ENCODE data around the gene HUNK. TPM values are rescaled to one million over a fixed set of nuclear protein-coding genes. Genes with fewer than 3 reads are reported as not detected.
A peak's percentile ranks its signal among the peaks of the same experiment; 100 is the strongest.

The HUNK gene
- total and polyA plus RNA-seq, 2 donors (not counting 1 experiment from before 2014, with no cell fraction given): 0.01 to 0.07 TPM

DNA sequence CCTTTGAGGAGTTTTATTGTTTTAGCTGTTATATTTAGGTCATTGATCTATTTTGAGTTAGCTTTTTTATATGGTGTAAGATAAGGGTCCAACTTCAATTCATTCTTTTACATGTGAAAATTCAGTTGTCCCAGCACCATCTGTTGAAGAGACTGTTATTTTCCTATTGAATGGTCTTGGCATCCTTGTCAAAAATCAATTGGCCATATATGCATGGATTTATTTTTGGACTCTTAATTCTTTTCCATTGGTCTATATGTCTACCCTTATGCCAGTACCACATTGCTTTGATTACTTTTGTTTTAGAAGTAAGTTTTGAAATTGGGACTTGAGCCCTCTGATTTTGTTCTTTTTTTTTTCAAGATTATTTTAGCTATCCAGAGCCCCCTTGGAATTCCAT is 35.8 kb upstream of the HUNK start:
- H3K9ac ChIP-seq (ENCODE audit: low read length): no peak overlapping the region
- POLR2A ChIA-PET: no interaction called here
- peaks cover 6% of the 10 kb centered on the region for H3K4me1 Mint-ChIP-seq
- H3K27me3 Mint-ChIP-seq: peaks cover 3% of the 10 kb centered on the region
- H3K4me3 ChIP-seq (ENCODE audit: control extremely low read depth in 1 of 5, extremely low read depth in 1 of 5, insufficient read depth in 1 of 5, low read depth in 2 of 5, low read length in 4 of 5): no peak overlapping the region
- ATAC-seq (ENCODE audit: low read depth) (no peak), DNase-seq (no peak)
- no peaks in the 10 kb centered on the region for H3K79me2 ChIP-seq (ENCODE audit: control insufficient read depth, insufficient read depth, low read length)
- TF ChIP-seq, protein P1, sequence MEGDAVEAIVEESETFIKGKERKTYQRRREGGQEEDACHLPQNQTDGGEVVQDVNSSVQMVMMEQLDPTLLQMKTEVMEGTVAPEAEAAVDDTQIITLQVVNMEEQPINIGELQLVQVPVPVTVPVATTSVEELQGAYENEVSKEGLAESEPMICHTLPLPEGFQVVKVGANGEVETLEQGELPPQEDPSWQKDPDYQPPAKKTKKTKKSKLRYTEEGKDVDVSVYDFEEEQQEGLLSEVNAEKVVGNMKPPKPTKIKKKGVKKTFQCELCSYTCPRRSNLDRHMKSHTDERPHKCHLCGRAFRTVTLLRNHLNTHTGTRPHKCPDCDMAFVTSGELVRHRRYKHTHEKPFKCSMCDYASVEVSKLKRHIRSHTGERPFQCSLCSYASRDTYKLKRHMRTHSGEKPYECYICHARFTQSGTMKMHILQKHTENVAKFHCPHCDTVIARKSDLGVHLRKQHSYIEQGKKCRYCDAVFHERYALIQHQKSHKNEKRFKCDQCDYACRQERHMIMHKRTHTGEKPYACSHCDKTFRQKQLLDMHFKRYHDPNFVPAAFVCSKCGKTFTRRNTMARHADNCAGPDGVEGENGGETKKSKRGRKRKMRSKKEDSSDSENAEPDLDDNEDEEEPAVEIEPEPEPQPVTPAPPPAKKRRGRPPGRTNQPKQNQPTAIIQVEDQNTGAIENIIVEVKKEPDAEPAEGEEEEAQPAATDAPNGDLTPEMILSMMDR (IDR thresholded peaks at IDR 0.05): no peak
- no peak for TF ChIP-seq EZH2 (IDR thresholded peaks at IDR 0.05; ENCODE audit: borderline replicate concordance, insufficient read depth, low read depth, low read length, poor library complexity, severe bottlenecking)
- no peak overlapping the region for H2AFZ ChIP-seq (ENCODE audit: insufficient read depth, low read depth, low read length, poor library complexity, severe bottlenecking)
- intact Hi-C loops (cut with micrococcal nuclease): no loop called here
- H4K20me1 ChIP-seq (ENCODE audit: control insufficient read depth, insufficient read depth, low read length, poor library complexity, severe bottlenecking): no peaks in the 10 kb centered on the region
- peaks cover 4 to 7% of the 10 kb centered on the region in 2 donors for H3K4me1 ChIP-seq (ENCODE audit: control insufficient read depth in 2 of 2, insufficient read depth in 2 of 2, low read length in 2 of 2)
- no peak overlapping the region for H3K4me3 Mint-ChIP-seq
- H3K4me2 ChIP-seq (replicated peaks; ENCODE audit: low read depth, low read length, poor library complexity, severe bottlenecking): no peak overlapping the region
- H3K36me3 ChIP-seq (replicated peaks in 1 of 2; ENCODE audit: control extremely low read depth in 1 of 2, control insufficient read depth in 1 of 2, extremely low read depth in 1 of 2, insufficient read depth in 2 of 2, low read length in 1 of 2): no peaks in the 10 kb centered on the region
- no peaks in the 10 kb centered on the region for H3K9me3 Mint-ChIP-seq (ENCODE audit: insufficient read depth)
- CTCF ChIA-PET: no interaction called here
- H3K27ac Mint-ChIP-seq: no peak overlapping the region
- H3K27me3 ChIP-seq (replicated peaks in 1 of 4; ENCODE audit: control extremely low read depth in 1 of 4, control insufficient read depth in 3 of 4, insufficient read depth in 4 of 4, low read length in 3 of 4): peaks cover 0 to 4% (median 0%) of the 10 kb centered on the region in 4 experiments
- no peaks in the 10 kb centered on the region for H3K9me3 ChIP-seq (ENCODE audit: control extremely low read depth in 1 of 3, control insufficient read depth in 2 of 3, insufficient read depth in 1 of 3, low read length in 2 of 3)
- no peak overlapping the region for H3K27ac ChIP-seq (ENCODE audit: low read length in 2 of 2)

DNA sequence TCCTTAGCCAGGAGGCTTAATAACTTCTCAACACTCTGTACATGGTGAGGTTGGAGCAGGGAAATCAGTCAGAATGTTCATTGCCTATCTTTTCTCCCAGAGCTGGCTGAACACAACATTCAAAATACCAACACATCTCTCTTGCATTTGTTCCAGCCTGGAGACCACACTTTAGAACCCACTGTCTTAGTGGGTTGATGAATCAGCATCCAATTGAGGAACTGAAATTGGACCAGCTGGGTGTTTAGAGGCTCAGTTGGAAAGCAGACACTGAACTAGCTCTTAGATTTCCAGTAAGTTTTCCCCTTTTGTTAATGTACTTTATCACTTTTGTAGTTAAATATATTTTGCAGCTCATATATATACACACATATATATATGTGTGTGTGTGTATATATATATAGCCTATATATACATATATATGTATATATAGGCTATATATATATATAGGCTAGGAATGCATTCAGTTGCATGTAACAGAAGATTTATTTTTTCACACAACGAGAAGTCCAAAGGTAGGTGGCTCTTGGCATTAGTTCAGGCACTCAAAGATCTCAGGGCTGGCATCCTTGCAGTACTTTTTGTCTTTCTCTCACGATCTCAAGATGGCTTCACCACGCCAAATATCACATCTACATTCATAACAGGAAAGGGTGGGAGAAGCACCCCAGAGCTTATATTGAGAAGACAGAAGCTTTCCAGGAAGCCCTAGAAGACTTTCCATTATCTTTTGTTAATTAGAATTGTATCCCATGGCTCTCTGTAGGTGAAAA is 35.0 kb upstream of the HUNK start:
- no peak overlapping the region for H3K4me3 Mint-ChIP-seq
- Histone ChIP-seq H3K27ac (ENCODE audit: low read length in 2 of 2) (no peak overlapping the region), H2AFZ (ENCODE audit: insufficient read depth, low read depth, low read length, poor library complexity, severe bottlenecking) (no peak overlapping the region), H4K20me1 (ENCODE audit: control insufficient read depth, insufficient read depth, low read length, poor library complexity, severe bottlenecking) (no peaks in the 10 kb centered on the region), H3K4me3 (ENCODE audit: control extremely low read depth in 1 of 5, extremely low read depth in 1 of 5, insufficient read depth in 1 of 5, low read depth in 2 of 5, low read length in 4 of 5) (no peak overlapping the region), H3K27me3 (replicated peaks in 1 of 4; ENCODE audit: control extremely low read depth in 1 of 4, control insufficient read depth in 3 of 4, insufficient read depth in 4 of 4, low read length in 3 of 4) (peaks cover 0 to 4% (median 0%) of the 10 kb centered on the region in 4 experiments), H3K36me3 (replicated peaks in 1 of 2; ENCODE audit: control extremely low read depth in 1 of 2, control insufficient read depth in 1 of 2, extremely low read depth in 1 of 2, insufficient read depth in 2 of 2, low read length in 1 of 2) (no peaks in the 10 kb centered on the region), H3K9ac (ENCODE audit: low read length) (no peak overlapping the region), H3K79me2 (ENCODE audit: control insufficient read depth, insufficient read depth, low read length) (no peaks in the 10 kb centered on the region), H3K4me2 (replicated peaks; ENCODE audit: low read depth, low read length, poor library complexity, severe bottlenecking) (no peak overlapping the region), H3K4me1 (ENCODE audit: control insufficient read depth in 2 of 2, insufficient read depth in 2 of 2, low read length in 2 of 2) (peaks cover 4 to 7% of the 10 kb centered on the region in 2 donors), H3K9me3 (ENCODE audit: control extremely low read depth in 1 of 3, control insufficient read depth in 2 of 3, insufficient read depth in 1 of 3, low read length in 2 of 3) (no peaks in the 10 kb centered on the region)
- DNase-seq (peak; percentile 25), ATAC-seq (ENCODE audit: low read depth) (peak; percentile 54)
- ChIA-PET CTCF (interaction anchor here (0.6 kb wide), 1 partner anchor 29 kb away, joined by 3 read pairs; no protein-coding TSS in a partner anchor), POLR2A (interaction anchor here (0.6 kb wide), 1 partner anchor 104 kb away, joined by 3 read pairs; no protein-coding TSS in a partner anchor)
- WGBS (ENCODE audit: insufficient coverage): no CpG with 5 or more reads among the region's 3 CpGs
- intact Hi-C loops (cut with micrococcal nuclease): no loop called here
- TF ChIP-seq EZH2 (IDR thresholded peaks at IDR 0.05; ENCODE audit: borderline replicate concordance, insufficient read depth, low read depth, low read length, poor library complexity, severe bottlenecking): no peak
- H3K27me3 Mint-ChIP-seq: peaks cover 6% of the 10 kb centered on the region
- H3K27ac Mint-ChIP-seq: no peak overlapping the region
- H3K4me1 Mint-ChIP-seq: peaks cover 6% of the 10 kb centered on the region
- H3K9me3 Mint-ChIP-seq (ENCODE audit: insufficient read depth): no peaks in the 10 kb centered on the region

Data from B cell (primary cell).